GM12873 (cell line): ENCODE measurements around the gene GTF2F1.

ENCODE experiments used
- CTCF ChIP-seq: IDR thresholded peaks from 2 replicates; pipeline ENCODE4 v1.5.1; 2012; ENCODE audit warnings: low read depth, mild to moderate bottlenecking, moderate library complexity, low read length, control low read depth; ENCODE audit not compliant: insufficient read depth; ENCODE audit errors: missing control alignments

Gene GTF2F1

DNA sequence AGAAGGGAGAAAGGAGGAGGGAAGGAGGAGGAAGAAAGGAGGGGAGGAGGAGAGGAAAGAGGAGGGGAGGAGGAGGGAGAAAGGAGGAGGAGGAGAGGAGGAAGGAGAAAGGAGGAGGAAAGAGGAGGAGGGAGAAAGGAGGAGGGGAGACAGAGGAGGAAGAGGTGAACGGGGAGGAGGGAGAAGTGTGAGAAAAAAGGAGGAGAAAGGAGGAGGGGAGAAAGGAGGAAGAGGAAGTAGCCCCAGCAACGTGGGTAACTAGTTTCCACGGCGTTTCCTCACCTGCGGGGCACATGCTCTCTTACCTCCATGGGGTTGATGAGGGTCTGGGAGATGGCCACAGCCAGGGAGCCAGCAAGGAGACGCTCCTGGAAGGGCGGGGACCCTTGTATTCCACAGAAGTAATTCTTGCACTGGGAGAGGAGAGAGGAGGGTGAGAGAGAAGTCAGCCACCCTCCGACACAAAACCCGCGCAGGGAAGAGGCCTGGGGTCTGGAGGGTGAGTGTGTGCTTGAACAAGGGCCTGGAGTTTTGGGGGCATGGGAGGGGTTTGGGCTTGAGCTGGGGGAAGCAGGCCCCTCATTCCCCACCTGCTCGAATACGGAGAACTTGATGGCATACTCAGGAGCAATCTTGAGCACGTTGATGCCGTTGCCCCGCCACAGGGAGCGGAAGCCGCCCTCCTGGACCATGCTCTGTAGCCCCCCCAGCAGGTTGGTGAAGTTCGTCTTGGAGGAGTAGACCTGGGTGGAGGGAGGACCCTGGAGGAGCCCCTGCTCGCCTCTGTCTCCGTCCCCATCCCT lies 36.7 kb upstream of the GTF2F1 start:
- TF ChIP-seq CTCF, result no peak

DNA sequence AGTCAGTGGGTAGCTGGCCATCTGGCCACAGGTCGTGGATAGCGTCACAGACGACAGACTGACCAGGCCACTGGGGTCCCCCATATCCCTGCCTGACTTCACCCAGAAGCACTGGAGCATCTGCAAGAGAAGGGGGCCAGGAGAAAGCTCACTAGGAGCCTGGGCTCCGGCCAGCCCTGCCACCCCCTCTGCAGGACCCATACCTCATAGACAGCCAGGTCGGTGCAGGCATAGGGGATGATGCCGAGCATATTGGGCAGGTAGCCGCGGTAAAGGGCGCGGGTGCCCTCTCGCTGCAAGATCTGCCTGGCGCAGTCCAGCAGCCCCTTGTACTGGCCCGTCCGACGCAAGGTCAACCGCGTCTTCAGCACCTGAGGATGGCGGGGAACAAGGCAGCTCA lies 34.2 kb upstream of the GTF2F1 start:
- no peak for TF ChIP-seq CTCF

GRCh38 chr19:6425732-6426620 lies 33.0 kb upstream of the GTF2F1 start:
- TF ChIP-seq CTCF, result peak; percentile 32

DNA sequence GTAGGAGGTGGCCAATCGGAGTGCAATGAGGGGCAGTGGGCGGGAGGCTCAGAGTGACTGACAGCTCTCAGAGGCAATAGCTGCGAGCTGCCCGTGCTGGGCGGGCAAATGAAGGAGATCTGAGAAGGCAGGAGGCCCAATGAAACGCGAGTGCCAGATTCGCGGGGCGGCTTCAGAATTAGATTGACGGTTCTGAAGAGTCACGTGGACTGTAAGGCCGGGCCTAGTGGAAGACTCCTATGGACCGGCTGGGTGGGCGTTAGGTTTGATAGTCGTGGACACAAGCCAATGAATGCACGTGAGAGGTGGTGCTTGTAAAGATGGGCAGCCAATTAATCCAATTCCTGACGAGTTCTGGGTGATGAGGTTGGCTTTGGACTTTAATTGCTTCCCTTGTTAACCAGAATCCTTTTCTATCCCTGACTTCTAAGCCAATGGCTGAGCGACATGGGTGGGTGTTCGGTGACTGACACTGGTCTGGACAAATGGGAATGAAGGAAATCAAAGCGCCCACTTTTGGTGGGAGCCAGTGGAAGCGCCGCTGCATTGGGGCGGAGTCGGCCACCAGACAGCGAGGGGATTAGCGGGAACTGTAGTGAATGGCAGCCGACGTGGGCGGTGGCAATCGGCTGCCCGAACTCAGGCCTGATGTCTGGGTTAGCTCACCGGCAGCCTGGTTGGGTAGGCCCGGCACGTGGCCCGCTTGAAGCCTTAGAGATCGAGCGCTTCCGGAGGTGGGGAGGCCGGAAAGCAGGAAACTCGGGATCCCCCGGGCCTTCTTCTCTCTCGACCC lies 32.2 kb upstream of the GTF2F1 start:
- TF ChIP-seq CTCF, result no peak

- no peak for TF ChIP-seq CTCF
These were observed 31.4 kb upstream of the GTF2F1 start, which contains the start of gene KHSRP for GRCh38 chr19:6424195-6424938. Gene KHSRP, minus strand, starts transcription at chr19:6424811. Its CDS starts 110 bp downstream, at chr19:6424701.

- no peak for TF ChIP-seq CTCF
These were observed 30.7 kb upstream of the GTF2F1 start for GRCh38 chr19:6423499-6424194.
